HFFc6 (cell line): Measurements from ENCODE around the gene CDK4. TPM values are rescaled to one million over a fixed set of nuclear protein-coding genes. Genes with fewer than 3 reads are reported as not detected.

Source experiments
- DNase-seq: peaks from one replicate; pipeline ENCODE4 v3.0.0-alpha.2; 2018
- H3K27ac Mint-ChIP-seq: 2 replicates; pipeline ENCODE4 v1.8.0; 2020; ENCODE audit warnings: mild to moderate bottlenecking, mixed read lengths
- H3K27me3 Mint-ChIP-seq: 2 replicates; pipeline ENCODE4 v1.8.0; 2021; ENCODE audit warnings: mild to moderate bottlenecking, moderate library complexity, mixed read lengths; ENCODE audit not compliant: insufficient read depth
- H3K36me3 Mint-ChIP-seq: 2 replicates; pipeline ENCODE4 v1.8.0; 2021; ENCODE audit warnings: low read depth, mixed read lengths
- H3K4me1 Mint-ChIP-seq: 2 replicates; pipeline ENCODE4 v1.8.0; 2020; ENCODE audit warnings: low read depth, mixed read lengths
- H3K4me3 Mint-ChIP-seq: 2 replicates; pipeline ENCODE4 v1.8.0; 2020; ENCODE audit warnings: mild to moderate bottlenecking, moderate library complexity, mixed read lengths
- H3K9me3 Mint-ChIP-seq: 2 replicates; pipeline ENCODE4 v1.8.0; 2020; ENCODE audit warnings: mild to moderate bottlenecking, mixed read lengths
- total RNA-seq, 6 experiments: library from RNA; stranded (reverse); fragmentation: NEBNext Ultra II Directional; extraction: Animal tissue kit (Norgen Biotek cat#: 25700); gene quantifications; 2 replicates in 1 of 6; 3 replicates in 5 of 6; pipeline ENCODE4 v1.2.3, GENCODE V29; 2021
- TF ChIP-seq, protein P1 (sequence below): fragments of 200-600 bp; sonication (generic); IDR thresholded peaks from 2 replicates; pipeline ENCODE4 v1.5.0; 2021; ENCODE audit warnings: antibody characterized with exemption, mild to moderate bottlenecking

The CDK4 gene
- total RNA-seq, 6 experiments from 2014 or later: 112 to 140 (median 116) TPM

DNA sequence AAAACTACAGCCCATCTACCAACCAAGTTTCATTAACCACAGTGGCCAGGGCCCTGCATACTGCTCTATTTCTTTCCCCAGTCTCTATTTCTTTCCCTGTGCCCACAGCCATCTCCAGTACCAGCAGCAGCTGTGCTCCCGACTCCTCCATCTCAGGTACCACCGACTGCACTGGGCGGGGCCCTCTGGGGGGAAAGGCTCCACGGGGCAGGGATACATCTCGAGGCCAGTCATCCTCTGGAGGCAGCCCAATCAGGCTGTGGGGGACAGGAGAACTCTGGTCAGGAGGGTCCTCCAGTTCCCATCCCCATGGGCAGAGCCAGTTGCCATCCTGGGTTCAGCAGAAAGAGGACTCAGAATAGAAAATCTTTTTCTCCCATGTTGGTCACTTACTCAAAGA lies 3.0 kb downstream of the CDK4 start:
- Mint-ChIP-seq H3K9me3 (peaks cover 3% of the 10 kb centered on the region; the same call in 1 of the 2 replicates), H3K27ac (no peak overlapping the region), H3K4me1 (peaks cover 52% of the 10 kb centered on the region), H3K4me3 (no peak overlapping the region), H3K27me3 (peaks cover 8% of the 10 kb centered on the region), H3K36me3 (peaks cover 42% of the 10 kb centered on the region)
- TF ChIP-seq, protein P1, sequence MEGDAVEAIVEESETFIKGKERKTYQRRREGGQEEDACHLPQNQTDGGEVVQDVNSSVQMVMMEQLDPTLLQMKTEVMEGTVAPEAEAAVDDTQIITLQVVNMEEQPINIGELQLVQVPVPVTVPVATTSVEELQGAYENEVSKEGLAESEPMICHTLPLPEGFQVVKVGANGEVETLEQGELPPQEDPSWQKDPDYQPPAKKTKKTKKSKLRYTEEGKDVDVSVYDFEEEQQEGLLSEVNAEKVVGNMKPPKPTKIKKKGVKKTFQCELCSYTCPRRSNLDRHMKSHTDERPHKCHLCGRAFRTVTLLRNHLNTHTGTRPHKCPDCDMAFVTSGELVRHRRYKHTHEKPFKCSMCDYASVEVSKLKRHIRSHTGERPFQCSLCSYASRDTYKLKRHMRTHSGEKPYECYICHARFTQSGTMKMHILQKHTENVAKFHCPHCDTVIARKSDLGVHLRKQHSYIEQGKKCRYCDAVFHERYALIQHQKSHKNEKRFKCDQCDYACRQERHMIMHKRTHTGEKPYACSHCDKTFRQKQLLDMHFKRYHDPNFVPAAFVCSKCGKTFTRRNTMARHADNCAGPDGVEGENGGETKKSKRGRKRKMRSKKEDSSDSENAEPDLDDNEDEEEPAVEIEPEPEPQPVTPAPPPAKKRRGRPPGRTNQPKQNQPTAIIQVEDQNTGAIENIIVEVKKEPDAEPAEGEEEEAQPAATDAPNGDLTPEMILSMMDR: no peak
- no peak for DNase-seq

DNA sequence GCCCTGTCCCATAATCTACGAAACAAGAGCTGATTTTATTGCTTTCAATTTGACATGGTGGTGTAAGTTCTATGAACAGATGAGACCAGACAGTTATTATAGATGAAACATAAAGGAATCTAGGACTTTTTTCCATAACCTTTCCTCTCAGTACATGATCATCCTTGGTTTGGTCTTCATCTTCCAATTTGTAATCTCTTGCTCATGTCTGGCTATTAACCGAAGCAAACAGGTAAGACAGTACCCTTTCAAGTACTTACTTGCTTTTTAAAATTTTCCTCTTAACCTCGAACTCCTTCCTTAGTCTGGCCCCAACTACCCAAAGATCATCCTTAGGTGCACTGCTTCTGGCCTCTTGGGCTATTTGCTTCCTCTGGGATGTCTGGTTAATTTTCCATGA lies 6.1 kb downstream of the CDK4 start:
- H3K9me3 Mint-ChIP-seq: peaks cover 3% of the 10 kb centered on the region; the same call in 1 of the 2 replicates
- no peak for DNase-seq
- peaks cover 9% of the 10 kb centered on the region for H3K27me3 Mint-ChIP-seq
- peaks cover 35% of the 10 kb centered on the region for H3K36me3 Mint-ChIP-seq
- peak overlapping the region; percentile 99 for H3K27ac Mint-ChIP-seq
- TF ChIP-seq, protein P1: no peak
- peaks cover 34% of the 10 kb centered on the region for H3K4me1 Mint-ChIP-seq
- H3K4me3 Mint-ChIP-seq: peak overlapping the region; percentile 98

DNA sequence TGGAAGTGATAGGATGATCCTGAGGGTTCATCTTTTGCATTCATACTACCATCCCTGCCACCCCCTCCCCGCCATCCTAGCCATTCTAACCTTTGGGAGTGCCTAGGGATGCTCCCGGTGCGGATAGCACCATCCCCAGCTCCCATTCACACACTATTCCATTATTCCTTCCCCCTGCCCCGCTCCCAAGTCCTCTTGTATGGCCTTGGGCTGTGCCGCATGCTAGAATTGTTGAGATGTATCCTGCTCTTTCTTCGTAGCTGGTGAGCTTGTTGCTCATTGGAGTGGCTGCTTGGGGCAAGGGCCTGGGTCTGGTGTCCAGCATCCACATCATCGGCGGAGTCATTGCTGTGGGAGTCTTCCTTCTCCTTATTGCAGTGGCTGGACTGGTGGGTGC lies 6.6 kb downstream of the CDK4 start:
- Mint-ChIP-seq H3K4me3 (peak overlapping the region; percentile 98), H3K27me3 (peaks cover 15% of the 10 kb centered on the region), H3K27ac (peak overlapping the region; percentile 99), H3K4me1 (peaks cover 29% of the 10 kb centered on the region), H3K9me3 (peaks cover 3% of the 10 kb centered on the region; the same call in 1 of the 2 replicates), H3K36me3 (peaks cover 30% of the 10 kb centered on the region)
- TF ChIP-seq, protein P1: no peak
- no peak for DNase-seq

DNA sequence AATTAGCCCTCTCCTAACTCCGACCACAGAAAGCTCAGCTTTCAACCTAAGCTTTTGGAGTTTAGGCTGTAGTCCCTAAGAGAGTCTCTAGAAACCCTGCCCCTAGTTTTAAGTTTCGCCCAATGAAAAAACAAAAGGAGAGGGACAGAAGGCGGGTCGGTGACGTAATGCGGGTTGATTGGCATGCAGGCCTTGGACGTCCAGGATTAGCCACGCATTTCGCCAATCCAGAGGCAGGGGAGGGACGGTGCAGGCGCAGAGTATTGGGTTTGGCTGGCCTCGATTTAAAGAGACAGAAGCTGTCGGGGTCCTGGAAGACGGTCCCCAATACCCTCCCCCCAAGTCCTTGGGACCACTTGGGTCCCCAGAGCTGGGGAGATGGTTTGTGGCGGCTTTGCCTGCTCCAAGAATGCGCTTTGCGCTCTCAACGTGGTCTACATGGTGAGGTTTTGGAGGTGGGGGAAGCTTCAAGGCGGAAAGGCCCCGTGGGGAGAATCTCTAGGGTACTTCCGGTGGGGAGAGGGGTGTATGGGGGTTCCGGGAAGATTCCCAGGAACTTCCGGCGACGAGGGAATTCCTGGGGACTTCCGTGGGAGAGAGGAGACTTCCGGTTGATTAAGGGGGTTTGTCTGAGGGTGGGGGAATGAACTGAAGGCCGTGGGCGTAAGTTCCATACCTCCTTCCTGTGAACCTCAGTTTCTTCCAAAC lies 7.2 kb downstream of the CDK4 start, which contains the start of gene TSPAN31:
TSS of gene TSPAN31 (plus strand) at position 263 of the 708 bp plus-strand sequence. CDS start at position 379, 116 bp downstream.
- peak within 1 kb of the TSS; percentile 99 for H3K27ac Mint-ChIP-seq
- peaks cover 26% of the 10 kb centered on the region for H3K36me3 Mint-ChIP-seq
- H3K27me3 Mint-ChIP-seq: peaks cover 18% of the 10 kb centered on the region
- H3K4me1 Mint-ChIP-seq: peaks cover 24% of the 10 kb centered on the region
- peaks cover 3% of the 10 kb centered on the region; the same call in 1 of the 2 replicates for H3K9me3 Mint-ChIP-seq
- peak within 1 kb of the TSS; percentile 98 for H3K4me3 Mint-ChIP-seq
- TF ChIP-seq, protein P1: no peak
- peak; percentile 95 for DNase-seq

DNA sequence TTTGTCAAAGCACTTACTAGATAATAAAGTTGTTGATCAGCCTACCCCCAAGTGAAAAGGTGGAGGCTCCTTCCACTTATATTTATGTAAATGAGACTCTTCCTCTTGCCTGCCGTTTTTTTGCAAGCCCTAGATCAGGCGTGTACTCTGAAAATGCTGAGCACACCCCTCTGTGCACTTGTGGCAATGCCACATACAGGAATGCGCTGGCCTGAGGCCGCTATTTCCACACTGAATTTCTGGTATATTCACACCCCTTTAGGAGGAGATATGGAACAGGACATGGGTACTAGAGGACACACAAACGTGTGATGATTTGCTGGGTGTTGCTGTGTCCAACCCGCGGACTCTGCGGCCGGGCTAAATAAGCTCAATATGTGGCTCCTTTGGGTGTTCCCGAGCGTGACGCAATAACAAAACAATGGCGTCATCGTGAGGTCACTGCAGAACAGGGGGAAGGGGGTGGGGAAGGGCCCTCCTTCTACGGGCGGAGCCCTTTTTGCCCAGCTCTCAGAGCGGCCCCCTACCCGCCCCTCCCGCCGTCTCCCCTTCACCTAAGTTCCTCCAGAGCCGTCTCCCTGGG lies 7.8 kb downstream of the CDK4 start:
- H3K9me3 Mint-ChIP-seq: peaks cover 3% of the 10 kb centered on the region; the same call in 1 of the 2 replicates
- H3K27me3 Mint-ChIP-seq: peaks cover 20% of the 10 kb centered on the region
- TF ChIP-seq, protein P1: no peak
- peak overlapping the region; percentile 99 for H3K27ac Mint-ChIP-seq
- DNase-seq: peak; percentile 62
- H3K4me3 Mint-ChIP-seq: peak overlapping the region; percentile 98
- H3K4me1 Mint-ChIP-seq: peaks cover 24% of the 10 kb centered on the region
- peaks cover 26% of the 10 kb centered on the region for H3K36me3 Mint-ChIP-seq
